Stimulated activated naive CD8-positive, alpha-beta T cell treated with anti-CD3 and anti-CD28 coated beads, Interleukin-15, amount 100 ng/mL, for 72 hours (primary cell): ENCODE data around the gene HS3ST5.
"Not testable (repeated sequence)": the region's sequence is repeated elsewhere in the genome, so short reads cannot be mapped to it uniquely, and the experiment has no call there.

ENCODE experiments used
- ATAC-seq: fragments of 150-1000 bp; cut with Tn5 transposase; 2 replicates; pipeline ENCODE4 v1.10.0; 2021; ENCODE audit warnings: mild to moderate bottlenecking, moderate library complexity
- DNase-seq, 2 donors: peaks; one replicate each; pipeline ENCODE4 v3.0.0; 2021 to 2022
- H3K27ac Mint-ChIP-seq, 2 donors: one replicate each; pipeline ENCODE4 v1.8.0; 2022; ENCODE audit warnings: mild to moderate bottlenecking in 2 of 2, mixed read lengths in 2 of 2, moderate library complexity in 2 of 2
- H3K27me3 Mint-ChIP-seq: one replicate; pipeline ENCODE4 v1.8.0; 2022; ENCODE audit warnings: mixed read lengths
- H3K4me1 Mint-ChIP-seq: one replicate; pipeline ENCODE4 v1.8.0; 2022; ENCODE audit warnings: mild to moderate bottlenecking, mixed read lengths
- H3K4me3 Mint-ChIP-seq, 2 donors: one replicate each; pipeline ENCODE4 v1.8.0; 2022; ENCODE audit warnings: mild to moderate bottlenecking in 2 of 2, mixed read lengths in 2 of 2, moderate library complexity in 1 of 2
- H3K9me3 Mint-ChIP-seq, 2 donors: one replicate each; pipeline ENCODE4 v1.8.0; 2022; ENCODE audit warnings: mixed read lengths in 2 of 2

The HS3ST5 gene

DNA sequence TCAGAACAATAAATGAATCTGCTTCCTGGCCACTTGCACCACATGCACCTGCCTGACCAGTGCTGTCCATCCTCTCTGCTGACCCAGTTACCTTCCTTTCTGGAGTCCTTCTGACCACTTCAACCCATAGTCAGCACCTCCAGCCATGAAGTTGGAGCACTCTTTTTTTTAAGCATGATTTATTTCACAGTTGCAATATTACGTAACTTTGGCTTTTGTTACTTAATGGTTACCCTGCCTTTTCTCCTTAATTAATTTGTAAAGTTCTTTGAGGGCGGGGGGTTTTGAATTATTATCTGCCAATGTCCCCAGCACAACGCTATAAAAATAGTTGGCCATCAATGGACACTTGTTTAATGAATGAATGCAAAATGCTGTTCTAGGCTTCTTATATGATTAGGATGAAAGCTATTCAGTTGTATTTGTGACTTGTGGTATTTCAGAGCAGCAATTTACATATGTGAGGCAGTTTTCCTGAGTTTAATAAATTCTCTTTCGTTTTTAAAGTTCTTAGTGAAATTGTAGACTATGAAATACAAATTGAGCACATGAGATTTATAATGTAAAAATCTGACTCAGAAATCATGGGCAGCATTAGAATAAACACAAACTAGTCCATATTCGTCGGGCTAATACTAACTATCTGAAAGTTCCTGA lies 180.0 kb downstream of the HS3ST5 start:
- H3K27me3 Mint-ChIP-seq: no peaks in the 10 kb centered on the region
- no peak overlapping the region for H3K4me3 Mint-ChIP-seq
- H3K9me3 Mint-ChIP-seq: no peaks in the 10 kb centered on the region
- H3K27ac Mint-ChIP-seq: no peak overlapping the region
- no peak for ATAC-seq
- DNase-seq: no peak
- no peaks in the 10 kb centered on the region for H3K4me1 Mint-ChIP-seq

DNA sequence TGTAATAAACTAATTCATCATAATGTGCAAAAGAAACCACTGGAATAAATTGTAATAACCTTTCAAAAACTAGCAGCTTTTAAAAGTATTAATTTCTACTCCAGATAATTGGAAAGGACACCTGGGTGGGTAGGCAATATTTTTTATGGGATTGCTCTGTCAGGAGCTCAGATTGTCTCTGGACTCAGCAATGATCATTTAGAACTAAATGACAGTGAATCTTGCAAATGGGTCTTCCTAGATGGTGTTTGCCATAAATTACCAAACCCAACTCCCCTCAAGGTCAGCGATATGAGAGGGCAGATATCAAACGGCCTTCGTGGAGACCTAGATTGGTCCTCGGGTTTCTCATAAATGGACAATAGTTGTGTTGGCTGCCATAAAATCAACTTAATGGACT lies 181.9 kb downstream of the HS3ST5 start:
- no peak for DNase-seq
- no peaks in the 10 kb centered on the region for H3K4me1 Mint-ChIP-seq
- H3K9me3 Mint-ChIP-seq: no peaks in the 10 kb centered on the region
- no peaks in the 10 kb centered on the region for H3K27me3 Mint-ChIP-seq
- no peak for ATAC-seq
- H3K4me3 Mint-ChIP-seq: no peak overlapping the region
- H3K27ac Mint-ChIP-seq: no peak overlapping the region

DNA sequence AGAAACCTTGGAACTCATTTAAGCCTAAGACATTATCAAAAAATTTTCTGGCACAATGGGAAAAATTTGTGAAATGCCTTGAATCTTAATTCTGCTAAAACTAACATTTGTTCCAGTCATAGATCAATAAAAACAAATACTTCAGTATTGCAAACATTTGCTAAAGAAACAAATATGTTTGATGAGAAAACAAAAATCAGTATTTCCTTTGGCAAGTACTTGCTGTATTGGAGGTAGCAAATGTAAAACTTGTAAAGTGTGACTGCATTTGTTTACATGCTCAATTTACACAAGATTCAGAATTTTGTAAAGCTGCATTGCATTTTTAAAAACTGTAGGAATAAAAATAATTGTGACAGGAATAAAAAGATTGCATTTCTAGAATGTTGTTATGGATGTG lies 183.1 kb downstream of the HS3ST5 start:
- no peak for ATAC-seq
- no peaks in the 10 kb centered on the region for H3K9me3 Mint-ChIP-seq

GRCh38 chr6:114158838-114159694 lies 183.8 kb downstream of the HS3ST5 start:
- H3K4me3 Mint-ChIP-seq: no peak overlapping the region
- no peak for DNase-seq
- no peak for ATAC-seq
- H3K27ac Mint-ChIP-seq: no peak overlapping the region
- no peaks in the 10 kb centered on the region for H3K9me3 Mint-ChIP-seq
- H3K4me1 Mint-ChIP-seq: no peaks in the 10 kb centered on the region
- H3K27me3 Mint-ChIP-seq: no peaks in the 10 kb centered on the region

More for the DNA sequence above, 183.1 kb downstream of the HS3ST5 start:
- H3K27ac Mint-ChIP-seq: no peak overlapping the region
- no peaks in the 10 kb centered on the region for H3K27me3 Mint-ChIP-seq
- no peak overlapping the region for H3K4me3 Mint-ChIP-seq
- DNase-seq: no peak
- H3K4me1 Mint-ChIP-seq: no peaks in the 10 kb centered on the region

DNA sequence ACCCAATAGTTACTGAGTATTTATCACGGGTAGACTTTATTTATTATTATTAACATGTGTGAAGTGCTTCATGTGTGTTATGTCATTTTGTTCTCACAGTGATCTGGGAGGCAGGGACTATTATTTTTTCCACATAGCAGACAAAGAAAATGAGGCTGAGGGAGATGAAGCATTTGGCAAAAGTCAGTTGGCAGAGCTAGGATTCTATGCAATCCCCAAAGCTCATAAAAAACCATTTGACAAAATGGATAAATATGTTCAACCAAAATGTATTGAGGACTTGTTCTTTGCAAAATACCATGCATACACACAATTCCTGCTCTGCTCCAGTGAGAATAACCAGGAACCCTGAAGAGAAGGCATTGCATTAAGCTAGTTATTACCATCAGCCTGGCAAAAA lies 184.4 kb downstream of the HS3ST5 start:
- H3K4me1 Mint-ChIP-seq: no peaks in the 10 kb centered on the region
- H3K4me3 Mint-ChIP-seq: no peak overlapping the region
- H3K27me3 Mint-ChIP-seq: no peaks in the 10 kb centered on the region
- H3K27ac Mint-ChIP-seq: no peak overlapping the region
- H3K9me3 Mint-ChIP-seq: no peaks in the 10 kb centered on the region
- no peak for DNase-seq
- no peak for ATAC-seq

GRCh38 chr6:114157848-114158247 lies 185.0 kb downstream of the HS3ST5 start:
- H3K27me3 Mint-ChIP-seq: no peaks in the 10 kb centered on the region
- no peaks in the 10 kb centered on the region for H3K4me1 Mint-ChIP-seq
- no peak overlapping the region for H3K4me3 Mint-ChIP-seq
- no peak overlapping the region for H3K27ac Mint-ChIP-seq
- DNase-seq: no peak
- H3K9me3 Mint-ChIP-seq: no peaks in the 10 kb centered on the region
- ATAC-seq: no peak

DNA sequence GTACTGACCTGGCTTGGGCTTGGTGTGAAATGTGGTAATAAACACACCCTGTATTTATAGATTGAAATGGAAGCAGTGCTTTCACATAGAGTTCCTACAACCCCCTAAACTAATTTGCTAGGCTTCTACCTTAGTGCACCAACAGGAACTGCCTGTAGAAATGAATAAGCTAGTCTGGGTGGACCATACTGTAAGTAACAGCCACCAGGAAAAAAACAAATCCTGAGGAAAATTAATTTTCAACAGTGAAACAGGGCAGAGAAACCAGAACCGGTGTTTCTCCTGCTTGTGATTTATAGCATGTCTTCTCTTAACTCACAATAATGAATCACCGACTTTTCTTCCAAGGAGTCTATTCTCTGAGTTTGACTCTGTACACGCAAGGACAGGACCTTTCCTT lies 187.1 kb downstream of the HS3ST5 start:
- H3K4me1 Mint-ChIP-seq: no peaks in the 10 kb centered on the region
- no peak overlapping the region for H3K27ac Mint-ChIP-seq
- no peak for DNase-seq
- no peak for ATAC-seq
- no peaks in the 10 kb centered on the region for H3K9me3 Mint-ChIP-seq
- no peak overlapping the region for H3K4me3 Mint-ChIP-seq
- H3K27me3 Mint-ChIP-seq: no peaks in the 10 kb centered on the region

GRCh38 chr6:114154812-114155211 lies 188.0 kb downstream of the HS3ST5 start:
- H3K9me3 Mint-ChIP-seq: no peaks in the 10 kb centered on the region
- no peaks in the 10 kb centered on the region for H3K4me1 Mint-ChIP-seq
- ATAC-seq: no peak
- no peak for DNase-seq
- H3K27ac Mint-ChIP-seq: no peak overlapping the region
- H3K4me3 Mint-ChIP-seq: no peak overlapping the region
- no peaks in the 10 kb centered on the region for H3K27me3 Mint-ChIP-seq

DNA sequence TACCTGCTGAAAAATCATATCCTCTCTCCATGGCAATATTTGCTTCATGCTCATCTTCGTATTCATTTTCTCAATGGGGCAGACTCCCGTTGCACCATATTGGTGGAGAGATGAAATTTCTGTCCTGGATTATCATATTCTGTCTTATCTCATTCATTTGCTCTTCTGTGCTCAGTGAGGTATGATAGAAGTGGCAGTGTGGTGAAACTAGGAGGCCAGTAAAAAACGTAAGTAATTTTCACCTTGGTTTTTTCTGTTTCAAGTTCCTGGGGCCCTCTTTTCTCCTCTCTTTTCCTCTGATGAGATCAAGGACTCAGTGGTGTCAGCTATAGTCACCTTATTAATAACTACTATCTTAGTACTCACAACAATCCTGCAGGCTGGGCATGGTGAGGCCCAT lies 189.4 kb downstream of the HS3ST5 start:
- ATAC-seq (no peak), DNase-seq (no peak)
- Mint-ChIP-seq H3K9me3 (no peaks in the 10 kb centered on the region), H3K27ac (no peak overlapping the region), H3K4me1 (no peaks in the 10 kb centered on the region), H3K4me3 (no peak overlapping the region), H3K27me3 (no peaks in the 10 kb centered on the region)

- Mint-ChIP-seq H3K9me3 (peaks cover 0 to 11% of the 10 kb centered on the region in 2 donors), H3K4me3 (no peak overlapping the region), H3K27me3 (no peaks in the 10 kb centered on the region), H3K27ac (no peak overlapping the region), H3K4me1 (no peaks in the 10 kb centered on the region)
- ATAC-seq (no peak), DNase-seq (no peak)
Observed at GRCh38 chr6:114151064-114151690, 191.6 kb downstream of the HS3ST5 start.

- H3K9me3 Mint-ChIP-seq: peaks cover 6 to 11% of the 10 kb centered on the region in 2 donors
- not testable (repeated sequence) for H3K27me3 Mint-ChIP-seq, H3K27ac Mint-ChIP-seq, H3K4me3 Mint-ChIP-seq, ATAC-seq, DNase-seq, H3K4me1 Mint-ChIP-seq
Observed at GRCh38 chr6:114149182-114149581, 193.6 kb downstream of the HS3ST5 start.

GRCh38 chr6:114144887-114145851 lies 197.7 kb downstream of the HS3ST5 start:
- Mint-ChIP-seq H3K27ac (no peak overlapping the region), H3K27me3 (peaks cover 17% of the 10 kb centered on the region), H3K4me3 (no peak overlapping the region), H3K9me3 (peaks cover 6 to 11% of the 10 kb centered on the region in 2 donors), H3K4me1 (no peaks in the 10 kb centered on the region)
- no peak for ATAC-seq
- DNase-seq: no peak

DNA sequence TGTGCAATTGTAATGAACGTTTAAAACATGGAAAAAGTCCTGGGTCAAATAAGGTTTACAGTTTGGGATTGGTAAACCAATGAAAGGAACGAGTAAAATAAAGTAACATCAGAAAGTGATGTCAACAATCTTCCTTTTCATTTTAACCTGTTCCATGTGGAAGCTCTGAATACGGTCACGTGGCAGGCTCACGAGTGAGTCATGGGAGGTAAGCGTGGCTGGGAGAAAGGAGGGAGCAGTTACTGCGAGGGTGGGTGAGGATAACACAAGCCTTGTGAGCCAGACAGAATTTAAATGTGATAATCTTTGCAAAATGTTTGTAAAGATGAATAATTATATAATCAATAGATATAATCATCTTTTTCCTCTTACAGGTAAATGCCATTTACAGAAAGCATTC lies 200.6 kb downstream of the HS3ST5 start:
- no peak overlapping the region for H3K27ac Mint-ChIP-seq
- H3K4me3 Mint-ChIP-seq: no peak overlapping the region
- no peaks in the 10 kb centered on the region for H3K4me1 Mint-ChIP-seq
- DNase-seq (no peak), ATAC-seq (no peak)
- peaks cover 17% of the 10 kb centered on the region for H3K27me3 Mint-ChIP-seq
- H3K9me3 Mint-ChIP-seq: peaks cover 6 to 10% of the 10 kb centered on the region in 2 donors

GRCh38 chr6:114140416-114140815 lies 202.4 kb downstream of the HS3ST5 start:
- Mint-ChIP-seq H3K4me3 (no peak overlapping the region), H3K4me1 (no peaks in the 10 kb centered on the region), H3K9me3 (peaks cover 0 to 3% of the 10 kb centered on the region in 2 donors), H3K27me3 (peaks cover 14% of the 10 kb centered on the region), H3K27ac (no peak overlapping the region)
- DNase-seq: no peak
- ATAC-seq: no peak

- Mint-ChIP-seq H3K27me3 (peaks cover 8% of the 10 kb centered on the region), H3K4me3 (no peak overlapping the region), H3K9me3 (no peaks in the 10 kb centered on the region), H3K4me1 (no peaks in the 10 kb centered on the region), H3K27ac (no peak overlapping the region)
- no peak for DNase-seq
- ATAC-seq: no peak
Observed at GRCh38 chr6:114138577-114139248, 204.1 kb downstream of the HS3ST5 start.
